GM19463 (cell line): ENCODE data around the gene SRSF3.
"Not testable (repeated sequence)": the region's sequence is repeated elsewhere in the genome, so short reads cannot be mapped to it uniquely, and the experiment has no call there.

Experiments used
- ATAC-seq: cut with Tn5 transposase; IDR thresholded peaks from one replicate; pipeline ENCODE4 v1.9.1; 2021; ENCODE audit warnings: mild to moderate bottlenecking, moderate library complexity; ENCODE audit not compliant: unreplicated experiment

Gene SRSF3

DNA sequence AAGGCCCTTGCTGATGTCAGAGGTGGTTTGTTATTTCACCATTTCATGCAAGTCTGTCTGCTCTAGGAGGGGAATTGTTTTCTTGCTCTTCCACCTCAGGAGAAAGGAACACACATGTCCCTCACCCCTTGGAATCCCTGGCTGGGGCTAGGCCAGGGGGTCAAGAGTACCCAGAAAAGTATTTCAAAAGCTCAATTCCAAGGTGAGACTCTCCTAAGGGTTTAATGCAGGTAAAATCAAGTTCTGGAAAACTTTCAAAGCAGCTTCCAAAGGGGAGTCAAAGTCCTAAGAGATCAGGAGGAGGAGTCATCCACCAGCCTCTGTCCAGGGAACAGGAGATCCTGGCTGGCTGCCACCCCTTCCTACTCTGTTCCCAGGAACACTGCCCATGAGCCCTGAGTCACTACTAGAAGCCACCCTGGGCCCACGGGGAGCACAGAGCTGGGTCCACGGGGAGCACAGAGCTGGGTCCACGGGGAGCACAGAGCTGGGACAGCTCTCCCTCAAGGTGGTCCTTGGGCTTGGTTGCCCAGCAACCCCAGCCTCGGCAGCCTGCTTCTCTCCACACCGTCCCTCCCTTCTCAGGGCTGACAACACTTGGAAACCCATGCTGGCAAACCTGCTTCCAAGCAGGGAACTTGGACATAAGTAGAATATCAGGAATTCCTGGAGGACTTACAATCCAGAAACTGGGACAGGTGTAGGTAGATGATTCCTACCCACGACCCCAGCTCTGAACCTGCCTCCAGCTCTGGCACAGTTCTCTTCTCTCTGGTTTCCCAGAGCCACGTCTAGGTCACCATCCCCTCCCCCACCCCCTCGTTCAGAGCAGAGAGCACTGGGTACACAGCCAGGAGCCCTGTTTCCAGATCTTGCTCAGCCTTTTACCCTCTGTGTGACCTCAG lies 49.0 kb downstream of the SRSF3 start:
- ATAC-seq: no peak

- ATAC-seq: no peak
These were observed 49.8 kb downstream of the SRSF3 start for GRCh38 chr6:36643977-36644376.

DNA sequence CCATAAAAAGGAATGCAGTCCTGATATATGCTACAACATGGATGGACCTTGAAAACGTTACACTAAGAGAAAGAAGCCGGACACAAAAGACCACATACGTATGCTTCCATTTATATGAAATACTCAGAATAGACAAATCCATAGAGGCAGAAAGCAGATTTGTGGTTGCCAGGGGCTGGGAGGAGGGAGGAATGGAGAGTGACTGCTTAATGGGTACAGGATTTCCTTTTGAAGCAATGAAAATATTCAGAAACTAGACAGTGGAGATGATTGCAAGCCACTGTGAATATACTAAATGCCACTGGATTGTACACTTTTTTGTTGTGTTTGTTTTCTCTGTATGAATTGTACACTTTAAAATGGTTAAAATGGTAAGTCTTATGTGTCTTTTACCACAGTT lies 54.9 kb downstream of the SRSF3 start:
- no peak for ATAC-seq

DNA sequence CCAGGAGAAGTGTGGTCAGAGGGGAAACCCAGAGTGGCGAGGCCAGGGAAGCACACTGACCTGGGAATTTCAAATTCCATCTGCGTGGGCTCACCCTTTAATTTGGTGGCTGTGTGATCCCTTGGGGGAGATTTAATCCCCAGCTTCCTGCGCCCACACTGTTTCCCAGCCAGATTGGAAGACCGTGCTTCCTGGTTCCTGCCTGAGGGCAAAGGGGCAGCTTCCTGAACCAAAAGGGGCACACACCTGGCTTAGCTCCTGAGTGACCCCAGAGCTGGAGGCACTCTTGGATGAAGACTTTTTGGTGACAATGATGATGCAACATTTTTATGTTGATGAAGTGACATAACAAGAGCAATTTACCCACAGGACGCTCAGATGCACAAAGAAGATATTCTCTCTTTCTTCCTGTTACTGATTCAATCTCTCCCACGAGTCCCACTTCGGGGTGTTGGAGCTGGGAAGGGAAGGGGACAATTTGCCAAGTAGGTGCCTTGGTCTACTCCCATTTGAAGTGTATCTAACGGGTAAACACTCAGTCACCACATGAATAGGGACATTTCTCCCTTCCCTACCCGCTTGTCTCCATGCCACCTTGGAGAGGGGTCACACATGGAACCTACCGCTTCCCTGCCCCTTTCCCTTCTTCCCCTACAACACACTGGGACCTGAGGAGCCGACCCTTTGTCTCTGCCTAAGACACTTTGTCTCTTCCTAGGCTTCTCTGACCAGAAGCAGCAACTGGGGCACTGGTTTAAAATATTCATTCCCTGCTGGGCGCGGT lies 55.7 kb downstream of the SRSF3 start:
- ATAC-seq: no peak

DNA sequence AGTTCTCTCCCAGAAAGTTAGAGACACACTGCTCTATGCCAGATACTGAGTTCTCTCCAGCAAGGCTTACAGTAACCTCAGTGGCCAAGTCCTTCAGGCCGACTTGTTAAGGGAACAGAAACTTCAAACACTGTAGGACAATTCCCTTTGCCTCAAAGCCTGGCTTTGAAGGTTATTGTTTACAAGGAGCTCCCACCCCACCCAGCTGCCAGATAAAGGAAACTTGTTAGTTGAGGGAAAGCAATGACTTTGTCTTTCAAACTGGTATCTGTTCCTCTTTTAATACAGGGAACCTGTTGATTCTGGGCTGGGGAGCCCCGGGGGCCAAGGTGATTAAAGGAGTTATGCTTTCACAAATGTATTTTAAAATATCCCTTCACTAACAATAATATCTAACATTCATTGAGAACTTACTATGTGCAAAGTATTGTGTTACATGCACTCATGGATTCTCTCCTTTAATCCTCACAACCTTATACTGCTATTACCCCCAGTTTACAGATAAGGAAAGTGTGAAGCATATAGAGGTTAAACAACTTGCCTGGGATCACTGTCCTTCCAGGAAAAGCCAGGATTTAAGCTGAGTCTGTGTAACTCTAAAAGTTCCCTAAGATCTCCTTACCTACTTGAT lies 56.8 kb downstream of the SRSF3 start:
- ATAC-seq: peak; percentile 71

DNA sequence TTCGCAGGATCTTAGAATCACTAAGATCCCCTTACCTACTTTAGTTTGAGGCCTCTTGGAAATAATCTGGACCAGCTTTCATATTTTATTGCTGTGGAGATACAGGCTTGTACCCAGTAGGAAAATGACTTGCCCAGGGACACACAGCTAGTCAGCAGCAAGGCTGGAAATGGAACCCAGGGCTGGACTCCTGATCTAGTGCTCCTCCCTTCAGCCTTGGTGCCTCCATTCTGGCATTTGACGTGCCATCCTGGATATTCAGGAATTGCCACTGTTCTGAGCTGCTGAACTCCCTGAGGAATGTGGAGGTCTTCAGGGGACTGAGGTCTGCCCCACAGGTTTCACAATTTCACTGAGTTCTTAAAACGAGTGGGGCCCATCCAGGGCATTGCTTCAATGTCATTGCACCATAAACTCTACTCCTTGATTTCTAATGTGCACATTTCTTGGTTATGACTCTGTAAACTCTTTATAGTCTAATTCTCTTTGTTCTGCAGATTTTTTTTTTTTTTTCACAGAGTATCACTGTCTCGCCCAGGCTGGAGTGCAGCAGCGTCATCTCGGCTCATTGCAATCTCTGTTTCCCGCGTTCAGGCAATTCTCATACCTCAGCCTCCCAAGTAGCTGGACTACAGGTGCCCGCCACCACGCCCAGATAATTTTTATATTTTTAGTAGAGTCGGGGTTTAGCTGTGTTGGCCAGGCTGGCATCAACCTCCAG lies 57.7 kb downstream of the SRSF3 start:
- no peak for ATAC-seq

DNA sequence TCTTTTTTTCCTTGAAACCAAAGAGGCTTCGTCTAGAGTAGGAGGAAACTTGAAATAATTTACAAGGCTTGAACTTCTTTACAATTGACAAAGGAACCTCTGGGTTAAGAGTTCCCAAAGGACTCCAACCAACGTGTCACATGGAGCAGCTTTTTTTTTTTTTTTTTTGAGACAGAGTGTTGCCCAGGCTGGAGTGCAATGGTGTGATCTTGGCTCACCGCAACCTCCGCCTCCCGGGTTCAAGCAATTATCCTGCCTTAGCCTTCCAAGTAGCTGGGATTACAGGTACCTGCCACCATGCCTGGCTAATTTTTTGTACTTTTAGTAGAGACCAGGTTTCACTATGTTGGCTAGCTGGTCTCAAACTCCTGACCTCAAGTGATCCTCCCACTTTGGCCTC lies 60.3 kb downstream of the SRSF3 start:
- ATAC-seq: not testable (repeated sequence)
